ENCODE data around the gene MYB.

DNA sequence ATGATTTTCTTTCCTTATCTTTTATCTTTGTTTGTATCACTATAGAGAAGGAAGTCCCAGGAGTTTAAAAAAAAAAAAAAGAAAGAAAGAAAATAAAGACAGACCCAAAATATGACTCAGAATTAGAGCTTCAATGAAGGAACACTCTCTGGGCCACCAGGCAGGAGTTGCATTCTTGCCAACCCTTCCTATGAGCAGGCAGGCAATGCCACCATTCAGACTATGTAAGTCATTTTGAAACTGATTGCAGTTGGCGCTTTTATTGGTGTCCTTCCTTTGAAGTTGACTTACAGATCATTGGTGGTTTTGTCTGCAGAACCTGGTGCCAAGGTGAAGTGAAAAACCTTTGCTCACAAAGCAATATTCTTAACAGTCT, 50.3 kb downstream of the MYB start:
- TF ChIP-seq, protein P1, sequence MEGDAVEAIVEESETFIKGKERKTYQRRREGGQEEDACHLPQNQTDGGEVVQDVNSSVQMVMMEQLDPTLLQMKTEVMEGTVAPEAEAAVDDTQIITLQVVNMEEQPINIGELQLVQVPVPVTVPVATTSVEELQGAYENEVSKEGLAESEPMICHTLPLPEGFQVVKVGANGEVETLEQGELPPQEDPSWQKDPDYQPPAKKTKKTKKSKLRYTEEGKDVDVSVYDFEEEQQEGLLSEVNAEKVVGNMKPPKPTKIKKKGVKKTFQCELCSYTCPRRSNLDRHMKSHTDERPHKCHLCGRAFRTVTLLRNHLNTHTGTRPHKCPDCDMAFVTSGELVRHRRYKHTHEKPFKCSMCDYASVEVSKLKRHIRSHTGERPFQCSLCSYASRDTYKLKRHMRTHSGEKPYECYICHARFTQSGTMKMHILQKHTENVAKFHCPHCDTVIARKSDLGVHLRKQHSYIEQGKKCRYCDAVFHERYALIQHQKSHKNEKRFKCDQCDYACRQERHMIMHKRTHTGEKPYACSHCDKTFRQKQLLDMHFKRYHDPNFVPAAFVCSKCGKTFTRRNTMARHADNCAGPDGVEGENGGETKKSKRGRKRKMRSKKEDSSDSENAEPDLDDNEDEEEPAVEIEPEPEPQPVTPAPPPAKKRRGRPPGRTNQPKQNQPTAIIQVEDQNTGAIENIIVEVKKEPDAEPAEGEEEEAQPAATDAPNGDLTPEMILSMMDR (IDR thresholded peaks at IDR 0.05) = no peak
- TF ChIP-seq FOXJ3 (CRISPR knock-in tag; IDR thresholded peaks at IDR 0.05; ENCODE audit: borderline replicate concordance) (no peak), CREB1 (CRISPR knock-in tag; IDR thresholded peaks at IDR 0.05) (no peak), SP1 (CRISPR knock-in tag; conservative IDR thresholded peaks at IDR 0.05) (no peak)
- TF ChIP-seq, protein P2, sequence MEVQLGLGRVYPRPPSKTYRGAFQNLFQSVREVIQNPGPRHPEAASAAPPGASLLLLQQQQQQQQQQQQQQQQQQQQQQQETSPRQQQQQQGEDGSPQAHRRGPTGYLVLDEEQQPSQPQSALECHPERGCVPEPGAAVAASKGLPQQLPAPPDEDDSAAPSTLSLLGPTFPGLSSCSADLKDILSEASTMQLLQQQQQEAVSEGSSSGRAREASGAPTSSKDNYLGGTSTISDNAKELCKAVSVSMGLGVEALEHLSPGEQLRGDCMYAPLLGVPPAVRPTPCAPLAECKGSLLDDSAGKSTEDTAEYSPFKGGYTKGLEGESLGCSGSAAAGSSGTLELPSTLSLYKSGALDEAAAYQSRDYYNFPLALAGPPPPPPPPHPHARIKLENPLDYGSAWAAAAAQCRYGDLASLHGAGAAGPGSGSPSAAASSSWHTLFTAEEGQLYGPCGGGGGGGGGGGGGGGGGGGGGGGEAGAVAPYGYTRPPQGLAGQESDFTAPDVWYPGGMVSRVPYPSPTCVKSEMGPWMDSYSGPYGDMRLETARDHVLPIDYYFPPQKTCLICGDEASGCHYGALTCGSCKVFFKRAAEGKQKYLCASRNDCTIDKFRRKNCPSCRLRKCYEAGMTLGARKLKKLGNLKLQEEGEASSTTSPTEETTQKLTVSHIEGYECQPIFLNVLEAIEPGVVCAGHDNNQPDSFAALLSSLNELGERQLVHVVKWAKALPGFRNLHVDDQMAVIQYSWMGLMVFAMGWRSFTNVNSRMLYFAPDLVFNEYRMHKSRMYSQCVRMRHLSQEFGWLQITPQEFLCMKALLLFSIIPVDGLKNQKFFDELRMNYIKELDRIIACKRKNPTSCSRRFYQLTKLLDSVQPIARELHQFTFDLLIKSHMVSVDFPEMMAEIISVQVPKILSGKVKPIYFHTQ (CRISPR knock-in tag; IDR thresholded peaks at IDR 0.05) = no peak
- TF ChIP-seq, protein P3, sequence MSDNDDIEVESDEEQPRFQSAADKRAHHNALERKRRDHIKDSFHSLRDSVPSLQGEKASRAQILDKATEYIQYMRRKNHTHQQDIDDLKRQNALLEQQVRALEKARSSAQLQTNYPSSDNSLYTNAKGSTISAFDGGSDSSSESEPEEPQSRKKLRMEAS (CRISPR knock-in tag; IDR thresholded peaks at IDR 0.05) = no peak
- TF ChIP-seq, protein P4, sequence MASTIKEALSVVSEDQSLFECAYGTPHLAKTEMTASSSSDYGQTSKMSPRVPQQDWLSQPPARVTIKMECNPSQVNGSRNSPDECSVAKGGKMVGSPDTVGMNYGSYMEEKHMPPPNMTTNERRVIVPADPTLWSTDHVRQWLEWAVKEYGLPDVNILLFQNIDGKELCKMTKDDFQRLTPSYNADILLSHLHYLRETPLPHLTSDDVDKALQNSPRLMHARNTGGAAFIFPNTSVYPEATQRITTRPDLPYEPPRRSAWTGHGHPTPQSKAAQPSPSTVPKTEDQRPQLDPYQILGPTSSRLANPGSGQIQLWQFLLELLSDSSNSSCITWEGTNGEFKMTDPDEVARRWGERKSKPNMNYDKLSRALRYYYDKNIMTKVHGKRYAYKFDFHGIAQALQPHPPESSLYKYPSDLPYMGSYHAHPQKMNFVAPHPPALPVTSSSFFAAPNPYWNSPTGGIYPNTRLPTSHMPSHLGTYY (CRISPR knock-in tag; IDR thresholded peaks at IDR 0.05) = no peak
- TF ChIP-seq, protein P5, sequence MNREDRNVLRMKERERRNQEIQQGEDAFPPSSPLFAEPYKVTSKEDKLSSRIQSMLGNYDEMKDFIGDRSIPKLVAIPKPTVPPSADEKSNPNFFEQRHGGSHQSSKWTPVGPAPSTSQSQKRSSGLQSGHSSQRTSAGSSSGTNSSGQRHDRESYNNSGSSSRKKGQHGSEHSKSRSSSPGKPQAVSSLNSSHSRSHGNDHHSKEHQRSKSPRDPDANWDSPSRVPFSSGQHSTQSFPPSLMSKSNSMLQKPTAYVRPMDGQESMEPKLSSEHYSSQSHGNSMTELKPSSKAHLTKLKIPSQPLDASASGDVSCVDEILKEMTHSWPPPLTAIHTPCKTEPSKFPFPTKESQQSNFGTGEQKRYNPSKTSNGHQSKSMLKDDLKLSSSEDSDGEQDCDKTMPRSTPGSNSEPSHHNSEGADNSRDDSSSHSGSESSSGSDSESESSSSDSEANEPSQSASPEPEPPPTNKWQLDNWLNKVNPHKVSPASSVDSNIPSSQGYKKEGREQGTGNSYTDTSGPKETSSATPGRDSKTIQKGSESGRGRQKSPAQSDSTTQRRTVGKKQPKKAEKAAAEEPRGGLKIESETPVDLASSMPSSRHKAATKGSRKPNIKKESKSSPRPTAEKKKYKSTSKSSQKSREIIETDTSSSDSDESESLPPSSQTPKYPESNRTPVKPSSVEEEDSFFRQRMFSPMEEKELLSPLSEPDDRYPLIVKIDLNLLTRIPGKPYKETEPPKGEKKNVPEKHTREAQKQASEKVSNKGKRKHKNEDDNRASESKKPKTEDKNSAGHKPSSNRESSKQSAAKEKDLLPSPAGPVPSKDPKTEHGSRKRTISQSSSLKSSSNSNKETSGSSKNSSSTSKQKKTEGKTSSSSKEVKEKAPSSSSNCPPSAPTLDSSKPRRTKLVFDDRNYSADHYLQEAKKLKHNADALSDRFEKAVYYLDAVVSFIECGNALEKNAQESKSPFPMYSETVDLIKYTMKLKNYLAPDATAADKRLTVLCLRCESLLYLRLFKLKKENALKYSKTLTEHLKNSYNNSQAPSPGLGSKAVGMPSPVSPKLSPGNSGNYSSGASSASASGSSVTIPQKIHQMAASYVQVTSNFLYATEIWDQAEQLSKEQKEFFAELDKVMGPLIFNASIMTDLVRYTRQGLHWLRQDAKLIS (CRISPR knock-in tag; IDR thresholded peaks at IDR 0.05; ENCODE audit: borderline replicate concordance) = no peak

Measured in WTC11 (cell line).